Measurements from ENCODE around the gene ZBTB22.
"Not testable (repeated sequence)": the region's sequence is repeated elsewhere in the genome, so short reads cannot be mapped to it uniquely, and the experiment has no call there.

ZBTB22 gene

GRCh38 chr6:33278810-33279209 is 38.7 kb downstream of the ZBTB22 start:
- DNase-seq = no peak

DNA sequence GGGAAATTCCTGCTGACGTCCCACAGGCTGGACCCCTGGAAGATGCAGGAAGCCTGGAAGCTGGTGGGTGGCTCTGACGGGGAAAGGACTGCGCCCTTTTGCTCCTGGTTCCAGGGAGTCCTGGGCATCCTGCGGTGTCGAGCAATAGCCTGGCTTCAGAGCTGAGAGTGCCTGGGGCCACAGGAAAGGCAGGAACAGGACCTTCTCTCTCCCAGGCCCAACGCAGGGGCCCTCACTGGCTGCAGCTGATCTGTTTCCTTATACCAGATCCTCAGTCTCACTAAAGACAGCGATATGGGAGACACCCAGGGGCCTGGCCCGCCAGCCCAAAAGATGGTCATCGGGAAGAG is 39.2 kb downstream of the ZBTB22 start:
- no peak for DNase-seq

DNA sequence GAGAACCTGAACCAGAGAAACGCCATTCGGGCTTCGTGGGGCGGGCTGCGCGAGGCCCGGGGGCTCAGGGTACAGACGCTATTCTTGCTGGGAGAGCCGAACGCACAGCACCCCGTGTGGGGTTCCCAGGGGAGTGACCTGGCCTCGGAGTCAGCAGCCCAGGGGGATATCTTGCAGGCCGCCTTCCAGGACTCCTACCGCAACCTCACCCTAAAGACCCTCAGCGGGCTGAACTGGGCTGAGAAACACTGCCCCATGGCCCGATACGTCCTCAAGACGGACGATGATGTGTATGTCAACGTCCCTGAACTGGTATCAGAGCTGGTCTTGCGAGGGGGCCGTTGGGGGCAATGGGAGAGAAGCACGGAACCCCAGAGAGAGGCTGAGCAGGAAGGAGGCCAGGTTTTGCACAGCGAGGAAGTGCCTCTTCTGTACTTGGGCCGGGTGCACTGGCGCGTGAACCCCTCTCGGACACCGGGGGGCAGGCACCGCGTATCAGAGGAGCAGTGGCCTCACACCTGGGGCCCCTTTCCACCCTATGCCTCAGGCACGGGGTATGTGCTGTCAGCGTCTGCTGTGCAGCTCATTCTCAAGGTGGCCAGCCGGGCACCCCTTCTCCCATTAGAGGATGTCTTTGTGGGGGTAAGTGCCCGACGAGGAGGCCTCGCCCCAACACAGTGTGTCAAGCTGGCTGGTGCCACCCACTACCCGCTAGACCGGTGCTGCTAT is 39.7 kb downstream of the ZBTB22 start:
- peak; percentile 39 for DNase-seq

- DNase-seq = peak; percentile 74
Observed at GRCh38 chr6:33276864-33277662, 40.5 kb downstream of the ZBTB22 start, which contains the start of gene B3GALT4. B3GALT4 (plus strand) TSS chr6:33277123; CDS start chr6:33277420, 297 bp downstream.

DNA sequence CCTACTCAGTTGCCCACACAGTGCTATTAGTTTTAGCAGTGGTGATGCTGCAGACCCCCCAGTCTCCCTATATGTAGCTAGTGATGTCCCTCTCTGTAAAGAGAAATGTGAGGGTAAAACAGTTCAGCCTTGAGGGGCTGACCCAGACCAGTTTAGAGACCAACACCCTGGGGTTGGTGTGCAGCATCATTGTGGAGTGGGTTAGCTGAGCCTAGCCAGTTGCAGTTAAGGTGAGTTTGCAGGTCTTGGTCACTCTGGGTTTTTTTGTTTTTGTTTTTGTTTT is 41.0 kb downstream of the ZBTB22 start:
- no peak for DNase-seq

GRCh38 chr6:33275795-33276580 is 41.6 kb downstream of the ZBTB22 start:
- not testable (repeated sequence) for DNase-seq

- DNase-seq = no peak
Observed at GRCh38 chr6:33273924-33274902, 43.3 kb downstream of the ZBTB22 start.

GRCh38 chr6:33273129-33273923 is 44.2 kb downstream of the ZBTB22 start:
- DNase-seq = no peak

DNA sequence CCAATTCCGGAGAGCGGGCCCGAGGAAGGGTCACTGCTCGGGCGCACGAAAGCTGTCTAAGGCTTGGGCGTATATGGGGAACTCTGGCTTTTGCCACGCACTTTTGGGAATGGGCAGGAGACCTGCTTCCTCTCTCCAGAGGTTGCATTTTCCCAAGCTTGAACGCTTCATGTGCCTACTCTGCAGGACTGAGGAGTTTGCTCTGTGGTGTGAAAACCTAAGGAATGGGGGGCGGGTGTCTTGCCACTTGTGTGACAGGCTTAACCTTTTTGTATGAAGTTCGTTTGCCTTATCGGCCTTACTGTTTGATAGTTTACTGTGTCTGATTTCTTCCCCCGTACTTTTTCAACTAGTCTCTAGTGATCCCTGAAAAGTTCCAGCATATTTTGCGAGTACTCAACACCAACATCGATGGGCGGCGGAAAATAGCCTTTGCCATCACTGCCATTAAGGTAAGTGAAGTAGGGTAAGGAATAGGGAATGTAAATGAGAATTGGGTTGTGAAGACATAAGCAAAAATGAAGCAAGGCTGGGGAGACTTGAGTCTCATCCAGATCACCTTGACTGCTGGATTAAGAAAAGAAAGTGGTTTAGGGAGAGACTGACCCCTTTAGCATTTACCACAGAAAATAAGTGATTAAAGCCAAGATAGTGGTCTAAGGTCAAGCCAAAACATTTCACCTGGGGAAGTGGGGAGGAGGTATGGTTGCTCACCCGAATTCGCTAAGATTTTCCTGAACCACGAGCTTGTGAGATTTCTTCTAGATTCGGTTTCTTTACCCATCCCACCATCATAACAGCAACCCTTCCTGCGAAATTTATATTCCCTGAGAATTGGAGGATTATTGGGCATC is 45.0 kb downstream of the ZBTB22 start:
- no peak for DNase-seq

DNA sequence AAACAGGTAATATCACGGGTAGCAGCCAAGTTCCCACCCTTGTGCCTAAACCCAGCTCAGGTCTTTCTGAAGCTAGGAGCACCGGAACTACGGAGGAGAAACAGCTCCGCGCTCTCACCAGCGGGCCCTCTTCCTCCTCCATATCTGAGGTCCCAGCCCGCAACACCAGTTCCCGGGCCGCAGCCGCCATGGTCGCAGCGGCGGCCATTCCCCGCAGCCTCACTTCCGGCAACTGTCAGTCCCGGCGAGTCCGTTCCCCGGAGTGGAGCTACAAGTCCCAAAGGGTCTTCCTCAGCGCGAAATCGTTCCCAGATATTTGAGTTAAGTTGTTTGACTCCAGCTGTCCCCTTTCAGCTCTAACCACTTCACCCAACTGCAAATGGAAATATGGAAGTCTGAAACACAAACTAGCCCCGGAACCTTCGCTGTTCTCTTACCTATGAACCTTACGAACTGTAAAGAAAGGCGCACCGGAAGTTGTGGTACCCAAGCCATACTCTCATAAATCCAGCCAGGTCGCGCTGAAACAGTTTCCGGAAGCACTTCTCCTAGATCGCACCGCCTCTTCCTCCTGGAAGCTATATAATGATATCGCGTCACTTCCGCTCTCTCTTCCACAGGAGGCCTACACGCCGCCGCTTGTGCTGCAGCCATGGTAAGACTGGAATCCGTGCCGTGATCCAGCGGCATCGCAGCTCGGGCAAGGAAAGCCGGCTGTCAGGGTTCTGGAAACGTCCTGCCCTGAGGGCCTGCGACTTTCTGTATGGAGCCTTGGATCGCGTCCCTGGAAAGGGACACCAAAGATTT is 45.9 kb downstream of the ZBTB22 start, which contains the start of the genes RPS18 and VPS52:
RPS18 (plus strand) TSS at position 608 of the 807 bp plus-strand sequence; CDS start at position 653, 45 bp downstream.
VPS52 (minus strand) TSS at position 409 of the 807 bp plus-strand sequence; CDS start at position 208, 201 bp downstream.
- peak; percentile 94 for DNase-seq

- DNase-seq = no peak
Observed at GRCh38 chr6:33271117-33271467, 46.5 kb downstream of the ZBTB22 start.

All from stimulated activated CD4-positive, alpha-beta T cell treated with anti-CD3 and anti-CD28 coated beads, Interleukin-4, amount 100 ng/mL, for 24 hours (primary cell).